A673 (cell line): ENCODE results near the gene SYS1.
A peak's percentile ranks its signal among the peaks of the same experiment; 100 is the strongest.

Experiments
- CTCF ChIP-seq: fragments of 300-800, 200-600 bp; sonication (generic); conservative IDR thresholded peaks from 2 replicates; pipeline ENCODE4 v1.5.1; 2017; ENCODE audit warnings: low read depth, mild to moderate bottlenecking, antibody characterized with exemption, low read length, moderate library complexity, mixed read lengths
- EZH2 ChIP-seq: fragments of 200-600 bp; sonication (generic); IDR thresholded peaks from 2 replicates; pipeline ENCODE4 v1.6.1; 2017; ENCODE audit warnings: borderline replicate concordance, low read depth, mild to moderate bottlenecking, mixed read lengths, antibody characterized with exemption, low read length; ENCODE audit not compliant: poor library complexity, severe bottlenecking

GRCh38 chr20:45322952-45323383, 40.0 kb upstream of the SYS1 start:
- peak; percentile 28; the same call in 1 of the 2 replicates for TF ChIP-seq CTCF
- no peak for TF ChIP-seq EZH2
